HepG2 (cell line): ENCODE measurements around the gene ZFPL1. TPM values are rescaled to one million over a fixed set of nuclear protein-coding genes. Genes with fewer than 3 reads are reported as not detected.
A peak's percentile ranks its signal among the peaks of the same experiment; 100 is the strongest.

Source experiments
- CBFB ChIP-seq: sonication (generic); formaldehyde crosslinking; IDR thresholded peaks from 2 replicates; pipeline ENCODE4 v1.4.0; 2020; ENCODE audit warnings: missing genetic modification reagents
- CHCHD3 ChIP-seq: sonication (generic); formaldehyde crosslinking; IDR thresholded peaks from 2 replicates; pipeline ENCODE4 v1.8.0; 2022; ENCODE audit warnings: mild to moderate bottlenecking, missing genetic modification reagents, moderate library complexity
- HOXA9 ChIP-seq: sonication (generic); formaldehyde crosslinking; IDR thresholded peaks from 2 replicates; pipeline ENCODE4 v1.8.1; 2022; ENCODE audit warnings: missing genetic modification reagents, mild to moderate bottlenecking, moderate library complexity, borderline replicate concordance
- MXI1 ChIP-seq: IDR thresholded peaks from 3 replicates; pipeline ENCODE4 v1.6.1; 2012; ENCODE audit warnings: low read depth, low read length, inconsistent platforms, borderline replicate concordance
- NFE2 ChIP-seq: sonication (generic); formaldehyde crosslinking; IDR thresholded peaks from 2 replicates; pipeline ENCODE4 v1.4.0; 2020; ENCODE audit warnings: missing genetic modification reagents
- NFIC ChIP-seq: IDR thresholded peaks from 2 replicates; pipeline ENCODE4 v1.6.1; 2012; ENCODE audit warnings: mild to moderate bottlenecking, low read length, inconsistent platforms
- PLRG1 ChIP-seq: fragments of 450-650 bp; conservative IDR thresholded peaks from 2 replicates; pipeline ENCODE4 v1.6.1; 2016
- POLR2A ChIP-seq, 2 experiments: IDR thresholded peaks; 2 replicates each; pipeline ENCODE4 v1.6.1; 2011; ENCODE audit warnings: low read depth in 2 of 2, low read length in 2 of 2, mild to moderate bottlenecking in 1 of 2, moderate library complexity in 1 of 2; ENCODE audit not compliant: insufficient read depth in 1 of 2
- SIX1 ChIP-seq: sonication (generic); formaldehyde crosslinking; IDR thresholded peaks from 2 replicates; pipeline ENCODE4 v1.4.0; 2020; ENCODE audit warnings: missing genetic modification reagents, borderline replicate concordance
- TCF12 ChIP-seq, 2 experiments: fragments of 450-650 bp in 1 of 2; sonication (generic) in 1 of 2; formaldehyde crosslinking in 1 of 2; IDR thresholded peaks; 2 replicates each; pipeline versions ENCODE4 v1.6.1 to v1.8.0; 2017 to 2022; ENCODE audit warnings: antibody characterized with exemption in 1 of 2, mild to moderate bottlenecking in 1 of 2, missing genetic modification reagents in 1 of 2, moderate library complexity in 1 of 2
- ZNF205 ChIP-seq: IDR thresholded peaks from 2 replicates; pipeline ENCODE4 v1.6.1; 2018; ENCODE audit warnings: missing biosample characterization, missing genetic modification reagents
- ZNF282 ChIP-seq: fragments of 450-650 bp; IDR thresholded peaks from 2 replicates; pipeline ENCODE4 v1.6.1; 2018; ENCODE audit not compliant: partially characterized antibody
- ZNF577 ChIP-seq: sonication (generic); formaldehyde crosslinking; IDR thresholded peaks from 2 replicates; pipeline ENCODE4 v1.4.0; 2020; ENCODE audit warnings: mild to moderate bottlenecking, low read depth, missing genetic modification reagents, borderline replicate concordance
- ZSCAN12 ChIP-seq: sonication (generic); formaldehyde crosslinking; IDR thresholded peaks from 2 replicates; pipeline ENCODE4 v1.9.0; 2021; ENCODE audit warnings: mild to moderate bottlenecking, missing genetic modification reagents
- ZSCAN31 ChIP-seq: sonication (generic); formaldehyde crosslinking; IDR thresholded peaks from 2 replicates; pipeline ENCODE4 v1.5.0; 2020; ENCODE audit warnings: low read depth, mild to moderate bottlenecking, missing genetic modification reagents
- polyA plus RNA-seq, 8 experiments: library from polyadenylated mRNA; depleted of rRNA in 3 of 8; stranded (reverse) in 7 of 8; unstranded in 1 of 8; fragments of >200 nt; fragmentation: Illumina TruSeq in 4 of 8; extraction: Trizol in 4 of 8; gene quantifications; 2 replicates each; pipeline versions ENCODE4 v1.2.1 to v1.2.3, GENCODE V29; 2011 to 2016; ENCODE audit warnings: low read depth in 4 of 8, missing spikeins in 1 of 8, mixed read lengths in 1 of 8; ENCODE audit not compliant: insufficient read depth in 1 of 8
- total RNA-seq, 5 experiments: library from RNA; depleted of rRNA; stranded (reverse); fragments of >200 nt; fragmentation: Illumina TruSeq; extraction: Trizol; gene quantifications; 2 replicates each; pipeline ENCODE4 v1.2.3, GENCODE V29; 2016; ENCODE audit warnings: low read depth in 1 of 5
- TF ChIP-seq, protein P1 (sequence below): sonication (generic); formaldehyde crosslinking; IDR thresholded peaks from 2 replicates; pipeline ENCODE4 v1.4.0; 2020; ENCODE audit warnings: mild to moderate bottlenecking, low read depth, missing genetic modification reagents
- TF ChIP-seq, protein P2 (sequence below): sonication (generic); formaldehyde crosslinking; IDR thresholded peaks from 2 replicates; pipeline ENCODE4 v1.8.0; 2022; ENCODE audit warnings: mild to moderate bottlenecking, missing genetic modification reagents, moderate library complexity
- TF ChIP-seq, protein P3 (sequence below): sonication (generic); formaldehyde crosslinking; IDR thresholded peaks from 2 replicates; pipeline ENCODE4 v1.8.1; 2023; ENCODE audit warnings: mild to moderate bottlenecking, missing genetic modification reagents
- TF ChIP-seq, protein P4 (sequence below): IDR thresholded peaks from 2 replicates; pipeline ENCODE4 v1.6.1; 2016; ENCODE audit warnings: missing genetic modification reagents, missing compliant biosample characterization
- TF ChIP-seq, protein P5 (sequence below): sonication (generic); formaldehyde crosslinking; IDR thresholded peaks from 2 replicates; pipeline ENCODE4 v1.5.0; 2020; ENCODE audit warnings: mild to moderate bottlenecking, missing genetic modification reagents, borderline replicate concordance

The ZFPL1 gene
- total and polyA plus RNA-seq, 2 of the 13 experiments (the other 11 are each of a cell fraction or from before 2014, with no cell fraction given): 32.2 to 56.0 TPM

DNA sequence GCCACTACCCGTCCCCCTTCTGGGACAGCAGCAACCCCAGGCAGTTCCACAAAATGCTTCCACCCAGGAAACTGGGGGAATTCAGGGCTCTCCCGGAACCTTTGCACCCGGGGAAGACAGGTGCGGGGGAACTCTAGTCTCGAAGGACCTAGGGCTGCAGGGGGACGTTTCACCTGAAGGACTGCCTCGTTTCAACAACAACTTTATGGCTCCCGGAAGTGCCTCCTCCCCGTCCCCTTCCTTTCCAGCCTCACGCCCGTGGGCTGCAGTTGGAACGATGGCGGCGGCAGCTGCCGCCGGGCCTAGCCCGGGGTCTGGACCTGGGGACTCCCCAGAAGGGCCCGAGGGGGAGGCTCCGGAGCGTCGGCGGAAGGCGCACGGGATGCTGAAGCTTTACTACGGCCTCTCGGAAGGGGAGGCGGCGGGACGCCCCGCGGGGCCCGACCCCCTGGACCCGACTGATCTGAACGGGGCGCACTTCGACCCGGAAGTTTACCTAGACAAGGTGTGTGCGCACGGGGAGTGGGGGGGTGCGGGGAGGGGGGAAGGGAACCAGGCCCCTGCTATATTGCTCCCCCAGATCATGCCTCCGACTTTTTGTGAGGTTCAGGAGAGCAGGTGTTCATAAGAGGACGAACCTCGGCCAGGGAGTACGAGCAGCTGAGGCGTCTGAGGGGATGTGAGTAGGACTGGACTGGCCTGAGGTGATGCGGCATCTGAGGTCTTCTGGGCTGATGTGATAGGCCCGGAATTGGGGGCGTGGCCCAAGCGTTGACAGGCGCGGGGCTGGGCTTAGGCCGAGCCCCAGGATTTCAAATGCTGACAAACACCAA, 12.2 kb downstream of the ZFPL1 start, which contains the start of gene VPS51 (continued):
- TF ChIP-seq, protein P1, sequence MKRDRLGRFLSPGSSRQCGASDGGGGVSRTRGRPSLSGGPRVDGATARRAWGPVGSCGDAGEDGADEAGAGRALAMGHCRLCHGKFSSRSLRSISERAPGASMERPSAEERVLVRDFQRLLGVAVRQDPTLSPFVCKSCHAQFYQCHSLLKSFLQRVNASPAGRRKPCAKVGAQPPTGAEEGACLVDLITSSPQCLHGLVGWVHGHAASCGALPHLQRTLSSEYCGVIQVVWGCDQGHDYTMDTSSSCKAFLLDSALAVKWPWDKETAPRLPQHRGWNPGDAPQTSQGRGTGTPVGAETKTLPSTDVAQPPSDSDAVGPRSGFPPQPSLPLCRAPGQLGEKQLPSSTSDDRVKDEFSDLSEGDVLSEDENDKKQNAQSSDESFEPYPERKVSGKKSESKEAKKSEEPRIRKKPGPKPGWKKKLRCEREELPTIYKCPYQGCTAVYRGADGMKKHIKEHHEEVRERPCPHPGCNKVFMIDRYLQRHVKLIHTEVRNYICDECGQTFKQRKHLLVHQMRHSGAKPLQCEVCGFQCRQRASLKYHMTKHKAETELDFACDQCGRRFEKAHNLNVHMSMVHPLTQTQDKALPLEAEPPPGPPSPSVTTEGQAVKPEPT: peak; percentile 64; the same call in 1 of the 2 replicates
- TF ChIP-seq SIX1 (peak; percentile 31; the same call in 1 of the 2 replicates), HOXA9 (CRISPR knock-in tag) (no peak), ZNF205 (peak; percentile 92), NFE2 (CRISPR knock-in tag) (no peak), MXI1 (peak; percentile 95; the same call in 1 of the 3 replicates), ZSCAN31 (peak; percentile 61; the same call in 1 of the 2 replicates), NFIC (peak; percentile 66; the same call in 1 of the 2 replicates), CBFB (CRISPR knock-in tag) (no peak; the same call in 1 of the 2 replicates), ZNF282 (no peak), ZNF577 (CRISPR knock-in tag) (no peak), TCF12 (IDR thresholded peaks at IDR 0.05) (no peak), TCF12 (CRISPR knock-in tag; IDR thresholded peaks at IDR 0.05) (peak; percentile 71), CHCHD3 (no peak), POLR2A (IDR thresholded peaks at IDR 0.05; ENCODE audit: insufficient read depth in 1 of 2, low read depth in 2 of 2, low read length in 2 of 2) (peak; percentile 83 to 88), PLRG1 (no peak), ZSCAN12 (CRISPR knock-in tag) (no peak)
- TF ChIP-seq, protein P2, sequence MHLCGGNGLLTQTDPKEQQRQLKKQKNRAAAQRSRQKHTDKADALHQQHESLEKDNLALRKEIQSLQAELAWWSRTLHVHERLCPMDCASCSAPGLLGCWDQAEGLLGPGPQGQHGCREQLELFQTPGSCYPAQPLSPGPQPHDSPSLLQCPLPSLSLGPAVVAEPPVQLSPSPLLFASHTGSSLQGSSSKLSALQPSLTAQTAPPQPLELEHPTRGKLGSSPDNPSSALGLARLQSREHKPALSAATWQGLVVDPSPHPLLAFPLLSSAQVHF: no peak
- TF ChIP-seq, protein P3, sequence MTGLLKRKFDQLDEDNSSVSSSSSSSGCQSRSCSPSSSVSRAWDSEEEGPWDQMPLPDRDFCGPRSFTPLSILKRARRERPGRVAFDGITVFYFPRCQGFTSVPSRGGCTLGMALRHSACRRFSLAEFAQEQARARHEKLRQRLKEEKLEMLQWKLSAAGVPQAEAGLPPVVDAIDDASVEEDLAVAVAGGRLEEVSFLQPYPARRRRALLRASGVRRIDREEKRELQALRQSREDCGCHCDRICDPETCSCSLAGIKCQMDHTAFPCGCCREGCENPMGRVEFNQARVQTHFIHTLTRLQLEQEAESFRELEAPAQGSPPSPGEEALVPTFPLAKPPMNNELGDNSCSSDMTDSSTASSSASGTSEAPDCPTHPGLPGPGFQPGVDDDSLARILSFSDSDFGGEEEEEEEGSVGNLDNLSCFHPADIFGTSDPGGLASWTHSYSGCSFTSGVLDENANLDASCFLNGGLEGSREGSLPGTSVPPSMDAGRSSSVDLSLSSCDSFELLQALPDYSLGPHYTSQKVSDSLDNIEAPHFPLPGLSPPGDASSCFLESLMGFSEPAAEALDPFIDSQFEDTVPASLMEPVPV (CRISPR knock-in tag): no peak
- TF ChIP-seq, protein P4, sequence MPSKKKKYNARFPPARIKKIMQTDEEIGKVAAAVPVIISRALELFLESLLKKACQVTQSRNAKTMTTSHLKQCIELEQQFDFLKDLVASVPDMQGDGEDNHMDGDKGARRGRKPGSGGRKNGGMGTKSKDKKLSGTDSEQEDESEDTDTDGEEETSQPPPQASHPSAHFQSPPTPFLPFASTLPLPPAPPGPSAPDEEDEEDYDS (CRISPR knock-in tag): peak; percentile 62
- TF ChIP-seq, protein P5, sequence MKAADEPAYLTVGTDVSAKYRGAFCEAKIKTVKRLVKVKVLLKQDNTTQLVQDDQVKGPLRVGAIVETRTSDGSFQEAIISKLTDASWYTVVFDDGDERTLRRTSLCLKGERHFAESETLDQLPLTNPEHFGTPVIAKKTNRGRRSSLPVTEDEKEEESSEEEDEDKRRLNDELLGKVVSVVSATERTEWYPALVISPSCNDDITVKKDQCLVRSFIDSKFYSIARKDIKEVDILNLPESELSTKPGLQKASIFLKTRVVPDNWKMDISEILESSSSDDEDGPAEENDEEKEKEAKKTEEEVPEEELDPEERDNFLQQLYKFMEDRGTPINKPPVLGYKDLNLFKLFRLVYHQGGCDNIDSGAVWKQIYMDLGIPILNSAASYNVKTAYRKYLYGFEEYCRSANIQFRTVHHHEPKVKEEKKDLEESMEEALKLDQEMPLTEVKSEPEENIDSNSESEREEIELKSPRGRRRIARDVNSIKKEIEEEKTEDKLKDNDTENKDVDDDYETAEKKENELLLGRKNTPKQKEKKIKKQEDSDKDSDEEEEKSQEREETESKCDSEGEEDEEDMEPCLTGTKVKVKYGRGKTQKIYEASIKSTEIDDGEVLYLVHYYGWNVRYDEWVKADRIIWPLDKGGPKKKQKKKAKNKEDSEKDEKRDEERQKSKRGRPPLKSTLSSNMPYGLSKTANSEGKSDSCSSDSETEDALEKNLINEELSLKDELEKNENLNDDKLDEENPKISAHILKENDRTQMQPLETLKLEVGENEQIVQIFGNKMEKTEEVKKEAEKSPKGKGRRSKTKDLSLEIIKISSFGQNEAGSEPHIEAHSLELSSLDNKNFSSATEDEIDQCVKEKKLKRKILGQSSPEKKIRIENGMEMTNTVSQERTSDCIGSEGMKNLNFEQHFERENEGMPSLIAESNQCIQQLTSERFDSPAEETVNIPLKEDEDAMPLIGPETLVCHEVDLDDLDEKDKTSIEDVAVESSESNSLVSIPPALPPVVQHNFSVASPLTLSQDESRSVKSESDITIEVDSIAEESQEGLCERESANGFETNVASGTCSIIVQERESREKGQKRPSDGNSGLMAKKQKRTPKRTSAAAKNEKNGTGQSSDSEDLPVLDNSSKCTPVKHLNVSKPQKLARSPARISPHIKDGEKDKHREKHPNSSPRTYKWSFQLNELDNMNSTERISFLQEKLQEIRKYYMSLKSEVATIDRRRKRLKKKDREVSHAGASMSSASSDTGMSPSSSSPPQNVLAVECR (CRISPR knock-in tag): peak; percentile 87
